Endothelial cell of hepatic sinusoid (primary cell): ENCODE data around the gene RPS18.

Experiments
- in situ Hi-C: cut with HindIII; loops from 2 replicates; pipeline ENCODE4 v1.10.0; 2017; ENCODE audit warnings: low sequenced_read_pairs

RPS18 gene

DNA sequence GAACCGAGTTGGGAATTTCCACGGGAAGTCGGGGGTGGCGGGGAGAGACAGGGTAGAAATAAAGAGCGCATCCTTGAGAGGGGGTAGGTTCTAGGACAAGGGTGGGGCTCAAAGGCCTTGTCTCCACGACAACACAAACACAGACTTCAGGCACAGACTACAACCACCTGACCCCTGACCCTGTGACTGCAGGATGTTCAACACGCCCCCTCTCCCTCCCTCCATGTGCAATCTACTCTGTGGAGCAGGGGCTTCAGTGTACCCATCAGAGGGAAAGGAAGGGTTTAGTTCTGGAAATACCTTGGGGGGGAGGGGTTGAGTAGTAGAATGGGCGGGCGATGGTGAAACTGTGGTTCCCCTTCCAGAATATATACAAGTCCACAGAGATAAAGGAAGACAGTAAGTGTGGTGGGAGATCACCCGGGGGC is 42.7 kb downstream of the RPS18 start:
- in situ Hi-C loops = no loop called here

DNA sequence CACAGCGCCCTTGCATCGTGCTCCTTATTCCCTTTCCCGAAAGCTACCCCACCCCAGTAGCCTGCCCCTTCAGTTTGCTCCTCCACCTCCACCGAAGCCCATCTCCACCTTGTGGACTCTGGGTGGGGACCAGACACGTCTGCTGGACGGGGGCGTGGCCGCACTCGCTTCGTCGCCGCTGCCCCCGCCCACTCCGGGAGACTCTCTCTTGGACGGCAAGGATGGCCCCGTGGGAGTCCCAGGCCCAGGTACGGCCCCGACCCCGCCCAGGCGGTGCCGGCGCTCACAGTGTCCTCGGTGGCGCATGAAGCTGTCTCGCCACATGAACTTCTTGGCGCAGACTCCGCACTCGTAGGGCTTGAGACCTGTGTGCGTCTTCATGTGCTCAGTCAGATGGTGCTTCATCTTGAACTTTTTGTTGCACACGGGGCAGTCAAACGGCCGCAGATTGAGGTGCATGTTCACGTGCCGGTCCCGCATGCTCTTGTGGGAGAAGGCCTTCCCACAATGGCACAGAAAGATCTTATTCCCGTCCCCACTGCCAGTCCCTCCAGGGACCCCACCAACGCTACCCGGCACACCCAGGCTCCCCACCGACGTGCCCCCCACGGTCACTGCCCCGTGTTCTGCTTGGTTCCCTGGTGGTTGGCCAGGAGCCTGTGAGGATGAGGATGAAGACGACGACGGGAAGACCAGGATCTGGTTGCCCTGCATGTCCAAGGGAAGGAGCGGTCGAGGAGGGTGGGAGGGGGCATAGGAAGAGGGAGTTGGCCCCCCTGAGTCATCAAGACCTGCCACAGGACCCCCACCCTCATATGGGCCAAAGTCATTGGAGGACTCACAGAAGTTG is 43.3 kb downstream of the RPS18 start:
- in situ Hi-C loops = no loop called here

DNA sequence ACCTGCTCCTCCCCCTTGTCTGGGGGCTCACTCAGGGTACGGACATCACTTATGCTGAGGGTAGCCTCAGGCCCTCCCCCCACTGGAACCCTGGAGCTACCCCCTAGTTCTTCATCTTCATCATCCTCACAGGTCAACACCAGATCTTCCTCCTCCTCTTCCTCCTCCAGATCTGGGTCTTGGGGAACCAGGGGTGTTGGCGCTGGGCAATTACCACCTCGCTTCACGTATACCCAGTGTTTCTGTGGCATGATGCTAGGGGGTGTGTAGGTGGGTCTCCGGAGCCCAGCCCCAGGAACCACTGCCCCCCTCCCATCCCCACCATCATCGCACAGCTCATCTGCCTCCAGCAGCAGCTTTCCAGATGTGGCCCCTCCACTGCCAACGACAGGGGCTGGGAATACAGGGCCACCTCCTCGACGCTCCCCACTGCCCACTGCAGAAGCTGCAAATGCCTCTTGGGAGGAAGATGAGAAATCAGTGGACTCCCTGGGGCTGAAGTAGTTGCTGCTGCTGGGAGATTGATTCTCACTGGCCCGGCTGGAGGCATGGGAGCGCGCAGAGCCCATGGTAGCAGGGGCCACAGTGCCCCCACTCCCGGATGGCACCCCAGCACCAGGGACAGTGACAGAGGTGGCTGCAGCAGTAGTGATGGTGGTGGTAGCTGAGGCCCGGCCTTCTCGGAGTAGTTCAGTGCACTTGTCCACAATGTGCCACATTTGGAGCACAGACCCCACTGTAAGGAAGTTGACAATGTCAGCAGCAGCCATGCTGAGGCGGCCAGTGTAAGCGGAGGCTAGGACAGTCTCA is 44.1 kb downstream of the RPS18 start:
- in situ Hi-C loops = no loop called here

DNA sequence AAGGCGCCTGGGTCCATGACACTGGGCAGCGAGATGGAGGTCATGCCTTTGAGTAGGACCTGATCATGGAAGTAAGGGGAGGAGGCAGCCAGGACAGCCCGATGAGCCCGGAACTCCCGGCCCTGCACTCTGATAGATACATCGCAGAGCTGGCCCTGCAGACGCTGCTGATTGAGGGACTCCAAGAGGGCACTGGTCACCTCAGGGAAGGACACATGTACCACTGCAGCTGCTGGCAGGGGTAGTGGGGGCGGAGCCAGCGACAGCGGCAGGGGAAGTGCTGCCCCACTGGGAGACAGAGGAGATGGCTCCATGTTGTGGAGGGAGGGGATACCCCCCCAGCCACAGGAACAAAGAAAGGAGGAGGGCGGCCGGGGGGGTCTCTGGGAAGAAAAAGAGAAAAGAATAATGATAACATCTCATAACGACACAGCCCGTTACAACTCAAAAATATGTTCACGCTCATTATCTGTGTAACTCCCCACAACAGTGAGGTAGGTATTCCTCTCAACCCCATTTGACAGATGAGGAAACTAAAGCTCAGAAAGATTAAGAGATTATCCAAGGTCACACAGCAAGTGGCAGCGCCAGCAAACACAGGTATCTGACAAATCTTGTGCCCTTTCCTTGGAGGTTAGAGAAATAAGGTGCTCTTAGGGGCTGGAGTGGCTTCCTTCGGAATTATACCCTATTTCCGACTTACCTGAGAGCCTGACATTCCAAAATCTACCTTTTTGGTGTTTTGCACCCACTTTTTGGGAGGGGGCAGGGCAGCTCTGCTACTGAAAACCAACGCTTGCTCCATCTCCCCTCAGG is 44.9 kb downstream of the RPS18 start:
- in situ Hi-C loops = no loop called here

DNA sequence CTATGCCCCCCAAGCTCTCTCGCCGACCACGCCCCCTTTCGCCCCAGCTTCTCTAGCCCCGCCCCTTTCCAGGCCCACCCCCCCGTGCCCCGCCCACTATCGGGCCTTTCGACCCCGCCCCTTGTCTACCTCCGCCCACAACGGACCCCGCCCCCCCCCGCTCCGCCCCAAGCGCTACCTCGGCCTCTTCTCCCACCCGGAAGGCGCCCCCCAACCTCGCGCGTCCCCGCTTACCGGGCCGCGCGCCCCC is 45.5 kb downstream of the RPS18 start:
- in situ Hi-C loops = no loop called here

DNA sequence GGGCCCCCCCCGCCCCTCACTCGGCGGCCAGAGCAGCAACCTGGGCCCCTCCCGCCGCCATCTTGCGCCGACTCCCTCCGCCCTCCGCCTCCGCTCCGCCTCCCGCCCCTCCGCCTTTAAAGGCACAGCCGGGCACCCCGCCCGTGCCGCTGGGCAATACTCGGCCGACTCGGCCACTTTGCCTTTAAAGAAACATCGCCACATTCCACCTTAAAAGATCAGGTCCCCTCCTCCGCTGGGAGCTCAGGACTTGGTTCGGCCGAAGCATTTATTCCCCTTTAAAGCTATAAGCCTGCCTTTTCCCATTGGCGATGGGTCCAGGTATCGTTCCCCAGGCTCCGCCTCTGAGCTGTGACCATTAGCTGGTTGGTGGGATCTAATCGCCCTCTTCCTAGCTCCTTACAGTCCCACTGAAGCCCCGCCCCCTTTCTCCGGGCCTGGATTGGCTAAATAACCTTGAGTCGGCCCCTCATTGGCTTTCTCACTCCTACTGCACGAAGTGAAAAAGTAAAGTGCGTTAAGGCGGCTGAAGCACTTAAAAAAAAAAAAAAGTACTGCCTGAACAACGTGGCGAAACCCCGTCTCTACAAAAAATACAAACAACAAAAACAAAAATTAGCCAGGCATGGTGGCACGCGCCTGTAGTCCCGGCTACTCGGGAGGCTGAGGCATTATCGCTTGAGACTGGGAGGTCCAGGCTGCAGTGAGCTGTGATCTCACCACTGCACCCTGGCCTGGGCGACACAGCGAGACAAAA is 46.0 kb downstream of the RPS18 start, which contains the start of gene ZBTB22:
Gene ZBTB22 (minus strand): TSS at position 76 of the 757 bp plus-strand sequence. CDS start 828 bp downstream, outside the sequence.
- in situ Hi-C loops = no loop called here

DNA sequence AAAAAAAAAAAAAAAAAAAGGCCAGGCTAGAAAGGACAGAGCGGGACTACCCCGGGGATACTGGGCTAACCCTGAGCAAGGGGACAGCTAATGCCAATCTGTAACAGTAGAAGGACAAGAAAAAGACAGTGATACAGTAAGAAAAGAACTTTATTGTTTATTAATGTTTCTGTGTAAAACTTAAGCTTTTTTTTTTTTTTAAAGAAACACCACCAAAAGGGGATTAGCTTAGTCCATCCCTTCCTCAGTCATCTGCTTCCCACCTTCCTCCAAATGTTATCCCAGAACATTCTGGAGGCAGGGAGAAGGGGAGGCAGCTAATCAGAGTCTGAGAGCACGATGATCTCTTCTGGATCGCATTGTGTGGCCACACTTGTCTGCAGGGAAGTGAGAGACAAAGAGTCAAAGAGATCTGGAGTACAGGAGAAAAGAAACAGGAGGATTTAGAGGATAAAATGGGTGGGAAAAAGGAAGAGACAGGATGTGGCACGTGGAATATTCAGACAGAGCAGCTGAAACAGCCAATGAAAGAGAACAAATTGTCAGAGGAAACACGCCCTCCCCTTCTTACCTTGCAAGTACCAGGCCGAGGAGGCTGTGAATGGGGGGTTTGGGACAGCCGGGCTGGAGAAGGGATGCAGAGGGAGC is 46.7 kb downstream of the RPS18 start:
- in situ Hi-C loops = no loop called here

DNA sequence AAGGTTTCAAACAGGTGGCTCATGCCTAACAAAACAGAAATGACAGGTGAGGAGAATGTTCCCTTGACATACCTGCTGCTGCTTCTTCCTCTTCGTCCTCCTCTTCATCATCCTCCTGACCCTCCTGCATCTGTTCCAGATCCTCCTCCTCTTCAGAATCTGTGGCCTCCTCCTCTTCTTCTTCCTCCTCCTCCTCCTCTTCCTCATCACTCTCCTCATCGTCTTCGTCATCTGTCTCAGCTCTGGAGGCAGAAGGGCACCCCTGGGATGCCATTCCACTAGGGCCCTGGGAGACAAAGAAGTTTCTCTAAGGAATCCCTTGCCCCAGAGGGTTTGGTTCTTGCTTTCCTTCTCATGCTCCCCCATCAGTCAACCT is 48.1 kb downstream of the RPS18 start:
- in situ Hi-C loops = no loop called here

DNA sequence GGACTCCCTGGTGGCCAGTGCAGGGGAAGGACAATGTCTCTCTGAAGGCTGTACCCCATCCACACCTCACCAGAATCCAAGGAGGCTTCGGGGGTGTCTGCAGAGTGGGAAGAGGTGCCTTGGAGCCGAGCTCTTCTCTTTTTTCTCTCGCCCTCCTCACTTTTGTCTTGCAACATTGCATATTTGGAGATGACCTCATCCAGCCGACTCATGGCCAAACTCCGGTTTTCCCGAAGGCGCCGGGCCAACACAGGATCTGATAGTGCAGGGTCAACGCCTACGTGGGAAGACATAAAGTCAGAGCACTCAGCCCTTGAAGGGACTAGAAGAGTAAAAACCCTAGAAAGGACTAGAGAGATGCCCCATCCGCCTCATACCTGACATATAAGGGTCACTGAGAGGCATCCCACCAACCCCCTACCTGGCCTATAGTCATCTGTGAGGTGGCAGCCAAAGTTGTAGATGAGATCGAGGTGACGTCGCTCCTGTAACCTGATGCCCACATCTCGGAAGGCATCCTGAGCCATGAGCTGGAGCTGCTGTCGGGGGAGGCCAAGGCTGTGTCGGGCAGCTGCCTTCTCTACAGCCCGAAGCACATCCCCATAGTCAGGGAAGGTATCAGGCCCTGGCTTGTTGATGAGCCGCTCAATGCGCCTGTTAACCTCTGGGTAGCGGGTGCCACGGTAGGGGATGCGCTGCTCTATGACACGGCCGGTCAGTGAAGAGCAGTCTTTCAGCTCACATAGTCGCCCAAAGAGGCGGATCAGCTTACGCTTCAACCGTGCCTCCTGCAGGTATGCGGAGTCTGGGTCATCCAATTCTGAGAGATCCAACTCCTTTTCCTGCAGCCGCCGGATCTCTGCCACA is 48.7 kb downstream of the RPS18 start:
- in situ Hi-C loops = no loop called here

DNA sequence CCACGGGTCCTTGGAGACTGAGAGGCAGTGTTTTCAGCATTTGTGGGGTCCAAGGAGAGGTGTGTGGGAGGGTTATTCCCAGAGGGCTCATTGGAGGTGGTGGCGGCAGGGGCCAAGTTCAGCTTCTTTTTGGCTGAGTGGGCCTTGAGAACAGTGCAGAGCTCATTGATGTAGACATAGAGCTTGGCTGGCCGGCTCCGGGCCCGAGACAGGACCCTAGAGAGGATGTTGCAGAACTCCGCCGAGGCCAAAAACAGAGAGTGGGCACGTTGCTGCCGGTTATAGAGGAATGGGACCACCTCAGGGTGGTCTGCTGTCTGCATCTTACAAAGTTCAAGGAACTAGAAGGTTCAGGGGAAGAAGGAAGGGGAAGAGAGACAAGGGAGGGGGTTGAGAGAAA is 49.4 kb downstream of the RPS18 start:
- in situ Hi-C loops = no loop called here

DNA sequence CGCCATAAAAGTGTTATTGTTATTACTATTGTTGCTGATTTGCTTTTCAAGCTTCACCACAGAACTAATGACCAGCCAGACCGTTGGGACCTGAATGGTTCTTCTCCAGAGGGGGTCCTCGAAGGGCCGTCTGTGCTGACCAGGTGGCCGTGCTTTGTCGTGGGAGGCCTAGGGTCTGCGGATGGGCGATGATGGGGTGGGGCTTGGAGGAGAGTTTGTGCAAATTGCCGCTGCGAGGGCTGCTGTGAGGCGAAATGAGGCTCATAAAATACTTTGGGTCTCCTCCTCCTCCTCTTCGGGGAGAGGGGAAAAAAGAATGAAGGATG is 51.7 kb downstream of the RPS18 start:
- in situ Hi-C loops = no loop called here

DNA sequence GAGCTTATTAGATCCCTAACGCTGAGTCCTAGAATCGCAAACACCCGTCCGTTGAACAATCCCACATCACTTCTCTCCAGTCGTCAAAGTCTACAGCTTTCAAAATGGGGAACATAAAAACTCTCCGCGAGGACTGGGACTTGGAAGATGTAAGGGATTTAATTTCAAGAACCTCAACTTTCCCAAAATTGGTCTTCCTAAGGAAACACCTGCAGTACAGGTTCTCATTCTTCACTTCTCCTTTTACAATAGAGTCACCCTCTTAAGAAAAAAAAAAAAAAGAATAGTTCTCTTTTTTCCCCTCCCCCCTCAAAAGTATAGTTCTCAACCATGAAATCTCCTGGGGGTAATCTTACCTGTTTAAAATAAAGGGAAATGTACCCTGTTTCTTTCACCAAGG is 52.2 kb downstream of the RPS18 start:
- in situ Hi-C loops = no loop called here
